K562 (cell line): ENCODE measurements around the gene RAPGEFL1. TPM values are rescaled to one million over a fixed set of nuclear protein-coding genes. Genes with fewer than 3 reads are reported as not detected.

Source experiments
- ATAC-seq: fragments of 200-7000 bp; cut with Tn5 transposase; 3 replicates; pipeline ENCODE4 v1.9.1; 2020; ENCODE audit warnings: moderate library complexity
- BruUV-seq: library from RNA; stranded (reverse); fragments of 400-500 nt; replicated peaks from 2 replicates; lab custom pipeline; 2021; lab: Mats Ljungman, UMichigan
- CTCF ChIA-PET: fragments of 300-600 bp; formaldehyde crosslinking; extraction: SDS; loops from one replicate; lab custom pipeline; 2021; ENCODE audit warnings: low intra/inter-chr PET ratio; lab: Yijun Ruan, JAX
- POLR2A ChIA-PET: fragments of 300-600, 350-650 bp; sonication (Branson Sonifier 250); formaldehyde crosslinking; extraction: SDS; loops from one replicate; lab custom pipeline; 2021; ENCODE audit warnings: antibody characterized with exemption, inconsistent platforms; lab: Yijun Ruan, JAX
- DNase-seq, 4 experiments: peaks; one replicate each; pipeline versions ENCODE4 v3.0.0 to v3.0.0-alpha.2; 2011 to 2018; ENCODE audit warnings: low spot score in 3 of 4, mixed read lengths in 3 of 4; ENCODE audit errors: extremely low read depth in 1 of 4
- FAIRE-seq: peaks from 2 replicates; lab custom pipeline; 2011; peaks lifted over from hg19 to GRCh38; lab: Jason Lieb, UNC
- H2AFZ ChIP-seq: 2 replicates; pipeline ENCODE4 v1.6.0; 2011; ENCODE audit warnings: low read depth, low read length, control low read depth, inconsistent platforms
- H3K27ac ChIP-seq: fragments of 200-600 bp; 3 replicates; pipeline ENCODE4 v1.8.0; 2011; ENCODE audit warnings: low read depth, mild to moderate bottlenecking, control low read depth, inconsistent platforms, low read length, moderate library complexity, mixed read lengths; ENCODE audit errors: extremely low read depth
- H3K27me3 ChIP-seq, 2 experiments: fragments of 300-600 bp in 1 of 2; 2 replicates in 1 of 2; 3 replicates in 1 of 2; pipeline versions ENCODE4 v1.6.0 to v1.8.0; 2011; ENCODE audit warnings: inconsistent platforms in 2 of 2, low read length in 2 of 2, mild to moderate bottlenecking in 1 of 2, mixed read lengths in 1 of 2, moderate library complexity in 1 of 2; ENCODE audit not compliant: control insufficient read depth in 2 of 2, insufficient read depth in 2 of 2
- H3K36me3 ChIP-seq: fragments of 300-600 bp; 3 replicates; pipeline ENCODE4 v1.8.0; 2011; ENCODE audit warnings: mild to moderate bottlenecking, low read length, inconsistent platforms; ENCODE audit not compliant: control insufficient read depth, insufficient read depth
- H3K4me1 ChIP-seq, 2 experiments: fragments of 200-600 bp in 1 of 2; replicated peaks in 1 of 2; 2 replicates in 1 of 2; 3 replicates in 1 of 2; pipeline versions ENCODE4 v1.5.1 to v1.8.0; 2011; ENCODE audit warnings: inconsistent platforms in 2 of 2, low read length in 2 of 2, mild to moderate bottlenecking in 1 of 2, mixed read lengths in 1 of 2, moderate library complexity in 1 of 2; ENCODE audit not compliant: control insufficient read depth in 2 of 2, insufficient read depth in 2 of 2
- H3K4me2 ChIP-seq: 2 replicates; pipeline ENCODE4 v1.6.1; 2011; ENCODE audit warnings: low read length, control low read depth, inconsistent platforms, mixed read lengths; ENCODE audit not compliant: insufficient read depth
- H3K4me3 ChIP-seq: fragments of 200-600 bp; sonication (generic), shearing (Covaris generic); 2 replicates; pipeline ENCODE4 v1.5.1; 2016; ENCODE audit warnings: control low read depth, inconsistent platforms
- H3K79me2 ChIP-seq: fragments of 200-600 bp; 3 replicates; pipeline ENCODE4 v1.8.0; 2011; ENCODE audit warnings: low read length, inconsistent platforms; ENCODE audit not compliant: control insufficient read depth, insufficient read depth
- H3K9ac ChIP-seq, 2 experiments: 2 replicates each; pipeline versions ENCODE4 v1.6.0 to v1.6.1; 2011; ENCODE audit warnings: low read depth in 2 of 2, low read length in 2 of 2, control low read depth in 1 of 2, inconsistent platforms in 1 of 2, mild to moderate bottlenecking in 1 of 2, mixed read lengths in 1 of 2; ENCODE audit not compliant: insufficient read depth in 1 of 2
- H3K9me1 ChIP-seq: one replicate; pipeline ENCODE4 v1.6.0; 2011; ENCODE audit warnings: inconsistent platforms, mild to moderate bottlenecking, low read length, moderate library complexity; ENCODE audit not compliant: control insufficient read depth, insufficient read depth
- H3K9me3 ChIP-seq: replicated peaks from 2 replicates; pipeline ENCODE4 v1.5.1; 2011; ENCODE audit warnings: low read depth, low read length, inconsistent platforms; ENCODE audit not compliant: control insufficient read depth, insufficient read depth
- H4K20me1 ChIP-seq: replicated peaks from 2 replicates; pipeline ENCODE4 v1.6.1; 2011; ENCODE audit warnings: low read length, inconsistent platforms, mixed read lengths; ENCODE audit not compliant: control insufficient read depth, insufficient read depth
- CBFA2T3 ChIP-seq: fragments of 450-650 bp; IDR thresholded peaks from 2 replicates; pipeline ENCODE4 v1.6.1; 2017
- POLR3G ChIP-seq: IDR thresholded peaks from 2 replicates; pipeline ENCODE4 v1.6.1; 2011; ENCODE audit not compliant: insufficient read length, insufficient replicate concordance; ENCODE audit errors: extremely low read depth
- SMAD3 ChIP-seq: fragments of 450-650 bp; formaldehyde crosslinking; conservative IDR thresholded peaks from 2 replicates; pipeline ENCODE4 v1.4.0; 2020; ENCODE audit warnings: mild to moderate bottlenecking
- SMARCB1 ChIP-seq: IDR thresholded peaks from 2 replicates; pipeline ENCODE4 v1.6.1; 2011; ENCODE audit warnings: improper control_type of control experiment, low read depth; ENCODE audit not compliant: insufficient read length
- YY1 ChIP-seq, 3 experiments: IDR thresholded peaks; 2 replicates each; pipeline ENCODE4 v1.6.1; 2011; ENCODE audit warnings: low read length in 2 of 3, mild to moderate bottlenecking in 2 of 3, moderate library complexity in 2 of 3, borderline replicate concordance in 1 of 3, control low read depth in 1 of 3, low read depth in 1 of 3; ENCODE audit not compliant: insufficient read depth in 3 of 3, insufficient replicate concordance in 2 of 3, control insufficient read depth in 1 of 3, insufficient read length in 1 of 3; ENCODE audit errors: extremely low read depth in 1 of 3
- ZNF668 ChIP-seq: fragments of 250-450 bp; sonication (Bioruptor Pico); IDR thresholded peaks from 2 replicates; pipeline ENCODE4 v1.8.0; 2022; ENCODE audit warnings: mild to moderate bottlenecking, inconsistent platforms
- ZNF76 ChIP-seq: fragments of 250-450 bp; sonication (Bioruptor Pico); IDR thresholded peaks from 2 replicates; pipeline ENCODE4 v1.4.0; 2020; ENCODE audit warnings: mild to moderate bottlenecking, moderate library complexity, borderline replicate concordance
- WGBS: fragments of 100-300 bp; shearing (Covaris generic); methylation state at CpG from one replicate; pipeline ENCODE4 v1.1.6; 2016; ENCODE audit warnings: low coverage, mixed read lengths; ENCODE audit not compliant: insufficient coverage; ENCODE audit errors: missing lambda C conversion rate; 5-methylcytosine and 5-hydroxymethylcytosine counted together
- in situ Hi-C: fragments of 300-500 bp; cut with MboI; formaldehyde crosslinking; loops from 4 replicates; pipeline ENCODE4 v1.15.0; 2018; ENCODE audit warnings: inconsistent platforms, mixed read lengths
- intact Hi-C: fragments of 100-400 bp; cut with micrococcal nuclease; formaldehyde crosslinking; loops from 2 replicates; pipeline ENCODE4 v1.14.2; 2022
- polyA plus RNA-seq, 8 experiments: library from polyadenylated mRNA; depleted of rRNA in 4 of 8; stranded (reverse) in 5 of 8; unstranded in 3 of 8; fragments of >200 nt; fragmentation: Nextera tagmentation in 2 of 8; fragmentation: Illumina TruSeq in 1 of 8; extraction: Ambion mirVana in 2 of 8; extraction: Trizol in 1 of 8; gene quantifications; 2 replicates each; pipeline versions ENCODE4 v1.2.1 to v1.2.3, GENCODE V29; 2011 to 2014; ENCODE audit warnings: inconsistent platforms in 1 of 8, missing spikeins in 1 of 8
- total RNA-seq, 7 experiments: library from RNA; depleted of rRNA in 6 of 7; stranded (reverse); fragments of >200 nt in 6 of 7; fragmentation: Illumina TruSeq in 2 of 7; extraction: Trizol in 2 of 7; gene quantifications; 2 replicates each; pipeline versions ENCODE4 v1.2.1 to v1.2.3, GENCODE V29; 2011 to 2021; ENCODE audit warnings: low replicate concordance in 1 of 7
- TF ChIP-seq, protein P1 (sequence below): fragments of 450-650 bp; IDR thresholded peaks from 2 replicates; pipeline ENCODE4 v1.6.1; 2016
- TF ChIP-seq, protein P2 (sequence below): fragments of 250-450 bp; sonication (Bioruptor Pico); IDR thresholded peaks from 2 replicates; pipeline ENCODE4 v1.8.0; 2022; ENCODE audit warnings: moderate library complexity, mild to moderate bottlenecking, inconsistent platforms
- TF ChIP-seq, protein P3 (sequence below), 2 experiments: fragments of 450-650 bp; formaldehyde crosslinking in 1 of 2; IDR thresholded peaks; 2 replicates each; pipeline versions ENCODE4 v1.4.0 to v1.6.1; 2014 to 2020; ENCODE audit warnings: mild to moderate bottlenecking in 2 of 2, borderline replicate concordance in 1 of 2, low read depth in 1 of 2

Gene RAPGEFL1
- total and polyA plus RNA-seq, 9 of the 15 experiments (the other 6 are each of a cell fraction or from before 2014, with no cell fraction given): 0.18 to 4.1 (median 2.1) TPM

GRCh38 chr17:40151414-40151963 is 25.8 kb upstream of the RAPGEFL1 start:
- no peaks in the 10 kb centered on the region for H3K9me3 ChIP-seq
- in situ Hi-C loops: no loop called here
- H4K20me1 ChIP-seq: no peaks in the 10 kb centered on the region
- no peaks in the 10 kb centered on the region for H3K9me1 ChIP-seq
- ATAC-seq (no peak), DNase-seq (no peak), FAIRE-seq (no peak)
- ChIA-PET CTCF (no interaction called here), POLR2A (interaction anchor here (0.6 to 1.5 kb wide), 7 partner anchors 9 to 42 kb away, joined by 3 to 10 read pairs (median 3); partner anchors contain the start of gene CASC3)
- H3K79me2 ChIP-seq: peaks cover 72% of the 10 kb centered on the region
- TF ChIP-seq POLR3G (no peak), CBFA2T3 (no peak), SMARCB1 (no peak), YY1 (IDR thresholded peaks at IDR 0.05; ENCODE audit: borderline replicate concordance in 1 of 3, control insufficient read depth in 1 of 3, extremely low read depth in 1 of 3, insufficient read depth in 3 of 3, insufficient read length in 1 of 3, insufficient replicate concordance in 2 of 3, low read depth in 1 of 3, low read length in 2 of 3) (no peak), ZNF76 (CRISPR knock-in tag) (no peak), ZNF668 (CRISPR knock-in tag) (no peak), SMAD3 (no peak)
- TF ChIP-seq, protein P1, sequence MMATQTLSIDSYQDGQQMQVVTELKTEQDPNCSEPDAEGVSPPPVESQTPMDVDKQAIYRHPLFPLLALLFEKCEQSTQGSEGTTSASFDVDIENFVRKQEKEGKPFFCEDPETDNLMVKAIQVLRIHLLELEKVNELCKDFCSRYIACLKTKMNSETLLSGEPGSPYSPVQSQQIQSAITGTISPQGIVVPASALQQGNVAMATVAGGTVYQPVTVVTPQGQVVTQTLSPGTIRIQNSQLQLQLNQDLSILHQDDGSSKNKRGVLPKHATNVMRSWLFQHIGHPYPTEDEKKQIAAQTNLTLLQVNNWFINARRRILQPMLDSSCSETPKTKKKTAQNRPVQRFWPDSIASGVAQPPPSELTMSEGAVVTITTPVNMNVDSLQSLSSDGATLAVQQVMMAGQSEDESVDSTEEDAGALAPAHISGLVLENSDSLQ: no peak
- TF ChIP-seq, protein P2, sequence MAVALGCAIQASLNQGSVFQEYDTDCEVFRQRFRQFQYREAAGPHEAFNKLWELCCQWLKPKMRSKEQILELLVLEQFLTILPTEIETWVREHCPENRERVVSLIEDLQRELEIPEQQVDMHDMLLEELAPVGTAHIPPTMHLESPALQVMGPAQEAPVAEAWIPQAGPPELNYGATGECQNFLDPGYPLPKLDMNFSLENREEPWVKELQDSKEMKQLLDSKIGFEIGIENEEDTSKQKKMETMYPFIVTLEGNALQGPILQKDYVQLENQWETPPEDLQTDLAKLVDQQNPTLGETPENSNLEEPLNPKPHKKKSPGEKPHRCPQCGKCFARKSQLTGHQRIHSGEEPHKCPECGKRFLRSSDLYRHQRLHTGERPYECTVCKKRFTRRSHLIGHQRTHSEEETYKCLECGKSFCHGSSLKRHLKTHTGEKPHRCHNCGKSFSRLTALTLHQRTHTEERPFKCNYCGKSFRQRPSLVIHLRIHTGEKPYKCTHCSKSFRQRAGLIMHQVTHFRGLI (CRISPR knock-in tag): no peak
- TF ChIP-seq, protein P3, sequence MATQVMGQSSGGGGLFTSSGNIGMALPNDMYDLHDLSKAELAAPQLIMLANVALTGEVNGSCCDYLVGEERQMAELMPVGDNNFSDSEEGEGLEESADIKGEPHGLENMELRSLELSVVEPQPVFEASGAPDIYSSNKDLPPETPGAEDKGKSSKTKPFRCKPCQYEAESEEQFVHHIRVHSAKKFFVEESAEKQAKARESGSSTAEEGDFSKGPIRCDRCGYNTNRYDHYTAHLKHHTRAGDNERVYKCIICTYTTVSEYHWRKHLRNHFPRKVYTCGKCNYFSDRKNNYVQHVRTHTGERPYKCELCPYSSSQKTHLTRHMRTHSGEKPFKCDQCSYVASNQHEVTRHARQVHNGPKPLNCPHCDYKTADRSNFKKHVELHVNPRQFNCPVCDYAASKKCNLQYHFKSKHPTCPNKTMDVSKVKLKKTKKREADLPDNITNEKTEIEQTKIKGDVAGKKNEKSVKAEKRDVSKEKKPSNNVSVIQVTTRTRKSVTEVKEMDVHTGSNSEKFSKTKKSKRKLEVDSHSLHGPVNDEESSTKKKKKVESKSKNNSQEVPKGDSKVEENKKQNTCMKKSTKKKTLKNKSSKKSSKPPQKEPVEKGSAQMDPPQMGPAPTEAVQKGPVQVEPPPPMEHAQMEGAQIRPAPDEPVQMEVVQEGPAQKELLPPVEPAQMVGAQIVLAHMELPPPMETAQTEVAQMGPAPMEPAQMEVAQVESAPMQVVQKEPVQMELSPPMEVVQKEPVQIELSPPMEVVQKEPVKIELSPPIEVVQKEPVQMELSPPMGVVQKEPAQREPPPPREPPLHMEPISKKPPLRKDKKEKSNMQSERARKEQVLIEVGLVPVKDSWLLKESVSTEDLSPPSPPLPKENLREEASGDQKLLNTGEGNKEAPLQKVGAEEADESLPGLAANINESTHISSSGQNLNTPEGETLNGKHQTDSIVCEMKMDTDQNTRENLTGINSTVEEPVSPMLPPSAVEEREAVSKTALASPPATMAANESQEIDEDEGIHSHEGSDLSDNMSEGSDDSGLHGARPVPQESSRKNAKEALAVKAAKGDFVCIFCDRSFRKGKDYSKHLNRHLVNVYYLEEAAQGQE (IDR thresholded peaks at IDR 0.05; ENCODE audit: borderline replicate concordance): no peak
- TF ChIP-seq, protein P3 (CRISPR knock-in tag; IDR thresholded peaks at IDR 0.05; ENCODE audit: low read depth): no peak
- no peak overlapping the region for H2AFZ ChIP-seq
- no peak overlapping the region for H3K4me2 ChIP-seq
- H3K4me3 ChIP-seq: no peak overlapping the region
- H3K27ac ChIP-seq: no peak overlapping the region
- no TSS peak for BruUV-seq
- H3K27me3 ChIP-seq: no peaks in the 10 kb centered on the region
- peaks cover 8% of the 10 kb centered on the region in 2 experiments for H3K4me1 ChIP-seq
- peaks cover 83% of the 10 kb centered on the region for H3K36me3 ChIP-seq
- no peak overlapping the region for H3K9ac ChIP-seq
- 86% methylated on average over 7 of the region's 7 CpGs for WGBS
- intact Hi-C loops: no loop called here
